K562 (cell line): Measurements from ENCODE around the gene ECM1. TPM values are rescaled to one million over a fixed set of nuclear protein-coding genes. Genes with fewer than 3 reads are reported as not detected.
A peak's percentile ranks its signal among the peaks of the same experiment; 100 is the strongest.

Experiments
- ASH1L ChIP-seq: fragments of 450-650 bp; IDR thresholded peaks from 2 replicates; pipeline ENCODE4 v1.6.1; 2018; ENCODE audit warnings: borderline replicate concordance, mild to moderate bottlenecking, low read depth; ENCODE audit not compliant: partially characterized antibody
- CBFA2T2 ChIP-seq: fragments of 450-650 bp; conservative IDR thresholded peaks from 2 replicates; pipeline ENCODE4 v1.6.1; 2017; ENCODE audit warnings: mild to moderate bottlenecking
- DNMT1 ChIP-seq: fragments of 450-650 bp; IDR thresholded peaks from 2 replicates; pipeline ENCODE4 v1.6.1; 2016; ENCODE audit warnings: antibody characterized with exemption, mild to moderate bottlenecking
- EP300 ChIP-seq: IDR thresholded peaks from 2 replicates; pipeline ENCODE4 v1.6.1; 2012; ENCODE audit warnings: low read length, improper control_type of control experiment
- HCFC1 ChIP-seq: IDR thresholded peaks from 2 replicates; pipeline ENCODE4 v1.6.1; 2012; ENCODE audit warnings: low read depth, low read length, improper control_type of control experiment
- MAZ ChIP-seq, 2 experiments: fragments of 450-650 bp in 1 of 2; sonication (generic) in 1 of 2; formaldehyde crosslinking; IDR thresholded peaks in 1 of 2; conservative IDR thresholded peaks in 1 of 2; 2 replicates each; pipeline versions ENCODE4 v1.4.0 to v1.5.0; 2020; ENCODE audit warnings: mild to moderate bottlenecking in 1 of 2, missing genetic modification reagents in 1 of 2
- NCOA2 ChIP-seq, 2 experiments: fragments of 450-650 bp; IDR thresholded peaks; 2 replicates each; pipeline ENCODE4 v1.6.1; 2018; ENCODE audit warnings: mild to moderate bottlenecking in 2 of 2, moderate library complexity in 1 of 2; ENCODE audit not compliant: partially characterized antibody in 2 of 2
- NEUROD1 ChIP-seq: fragments of 150-350 bp; IDR thresholded peaks from 2 replicates; pipeline ENCODE4 v1.6.1; 2014; ENCODE audit warnings: borderline replicate concordance, low read length, low read depth; ENCODE audit not compliant: partially characterized antibody
- PHF21A ChIP-seq: fragments of 450-650 bp; IDR thresholded peaks from 2 replicates; pipeline ENCODE4 v1.6.1; 2017; ENCODE audit warnings: low read depth, borderline replicate concordance
- POLR2G ChIP-seq: fragments of 200-400 bp; formaldehyde crosslinking; IDR thresholded peaks from 2 replicates; pipeline ENCODE4 v1.6.1; 2017; ENCODE audit warnings: low read depth, mild to moderate bottlenecking, antibody characterized with exemption, low read length, moderate library complexity
- POLR3A ChIP-seq: IDR thresholded peaks from 2 replicates; pipeline ENCODE4 v1.6.1; 2011; ENCODE audit warnings: borderline replicate concordance, mild to moderate bottlenecking, moderate library complexity; ENCODE audit not compliant: insufficient read length, insufficient read depth; ENCODE audit errors: extremely low read depth
- SP2 ChIP-seq: IDR thresholded peaks from 2 replicates; pipeline ENCODE4 v1.6.1; 2011; ENCODE audit warnings: mild to moderate bottlenecking, low read depth, low read length, moderate library complexity; ENCODE audit not compliant: poor library complexity, severe bottlenecking; ENCODE audit errors: extremely low read depth
- SRSF9 ChIP-seq: fragments of 200-400 bp; formaldehyde crosslinking; IDR thresholded peaks from 2 replicates; pipeline ENCODE4 v1.6.1; 2017; ENCODE audit warnings: low read depth, low read length, borderline replicate concordance
- USF2 ChIP-seq: sonication (generic); formaldehyde crosslinking; IDR thresholded peaks from 2 replicates; pipeline ENCODE4 v1.5.0; 2020; ENCODE audit warnings: missing genetic modification reagents
- ZBTB1 ChIP-seq: sonication (generic); formaldehyde crosslinking; IDR thresholded peaks from 2 replicates; pipeline ENCODE4 v1.8.1; 2023; ENCODE audit warnings: missing genetic modification reagents, low read depth, mild to moderate bottlenecking, borderline replicate concordance
- polyA plus RNA-seq, 8 experiments: library from polyadenylated mRNA; depleted of rRNA in 4 of 8; stranded (reverse) in 5 of 8; unstranded in 3 of 8; fragments of >200 nt; fragmentation: Nextera tagmentation in 2 of 8; fragmentation: Illumina TruSeq in 1 of 8; extraction: Ambion mirVana in 2 of 8; extraction: Trizol in 1 of 8; gene quantifications; 2 replicates each; pipeline versions ENCODE4 v1.2.1 to v1.2.3, GENCODE V29; 2011 to 2014; ENCODE audit warnings: inconsistent platforms in 1 of 8, missing spikeins in 1 of 8
- total RNA-seq, 7 experiments: library from RNA; depleted of rRNA in 6 of 7; stranded (reverse); fragments of >200 nt in 6 of 7; fragmentation: Illumina TruSeq in 2 of 7; extraction: Trizol in 2 of 7; gene quantifications; 2 replicates each; pipeline versions ENCODE4 v1.2.1 to v1.2.3, GENCODE V29; 2011 to 2021; ENCODE audit warnings: low replicate concordance in 1 of 7
- TF ChIP-seq, protein P1 (sequence below): fragments of 450-650 bp; formaldehyde crosslinking; conservative IDR thresholded peaks from 2 replicates; pipeline ENCODE4 v1.4.0; 2022; ENCODE audit warnings: mild to moderate bottlenecking, missing genetic modification characterization
- TF ChIP-seq, protein P2 (sequence below): fragments of 250-450 bp; sonication (Bioruptor Pico); IDR thresholded peaks from 2 replicates; pipeline ENCODE4 v1.4.0; 2020; ENCODE audit warnings: borderline replicate concordance
- TF ChIP-seq, protein P3 (sequence below): fragments of 450-650 bp; conservative IDR thresholded peaks from 2 replicates; pipeline ENCODE4 v1.6.1; 2016; ENCODE audit warnings: missing genetic modification characterization, low read depth, mild to moderate bottlenecking, missing compliant biosample characterization, moderate library complexity
- TF ChIP-seq, protein P4 (sequence below): fragments of 450-650 bp; IDR thresholded peaks from 2 replicates; pipeline ENCODE4 v1.6.1; 2016; ENCODE audit warnings: low read depth, mild to moderate bottlenecking, moderate library complexity

The ECM1 gene
- total and polyA plus RNA-seq, 9 of the 15 experiments (the other 6 are each of a cell fraction or from before 2014, with no cell fraction given), result 6.6 to 52.2 (median 12.8) TPM

GRCh38 chr1:150486966-150487762 is 20.7 kb upstream of the ECM1 start, which contains the start of gene TARS2 (continued):
- TF ChIP-seq HCFC1 (peak; percentile 86), ZBTB1 (CRISPR knock-in tag) (no peak), DNMT1 (no peak), NEUROD1 (peak; percentile 96), POLR2G (peak; percentile 73), EP300 (peak; percentile 61), POLR3A (no peak), ASH1L (peak; percentile 96), PHF21A (peak; percentile 72; the same call in 1 of the 2 replicates), USF2 (CRISPR knock-in tag) (no peak), SP2 (peak; percentile 86), SRSF9 (no peak), CBFA2T2 (no peak), MAZ (CRISPR knock-in tag; conservative IDR thresholded peaks at IDR 0.05 in 1 of 2, IDR thresholded peaks at IDR 0.05 in 1 of 2) (peak; percentile 60 to 88), NCOA2 (IDR thresholded peaks at IDR 0.05; ENCODE audit: partially characterized antibody in 2 of 2) (no peak)
- TF ChIP-seq, protein P1, sequence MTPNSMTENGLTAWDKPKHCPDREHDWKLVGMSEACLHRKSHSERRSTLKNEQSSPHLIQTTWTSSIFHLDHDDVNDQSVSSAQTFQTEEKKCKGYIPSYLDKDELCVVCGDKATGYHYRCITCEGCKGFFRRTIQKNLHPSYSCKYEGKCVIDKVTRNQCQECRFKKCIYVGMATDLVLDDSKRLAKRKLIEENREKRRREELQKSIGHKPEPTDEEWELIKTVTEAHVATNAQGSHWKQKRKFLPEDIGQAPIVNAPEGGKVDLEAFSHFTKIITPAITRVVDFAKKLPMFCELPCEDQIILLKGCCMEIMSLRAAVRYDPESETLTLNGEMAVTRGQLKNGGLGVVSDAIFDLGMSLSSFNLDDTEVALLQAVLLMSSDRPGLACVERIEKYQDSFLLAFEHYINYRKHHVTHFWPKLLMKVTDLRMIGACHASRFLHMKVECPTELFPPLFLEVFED (CRISPR knock-in tag), result no peak
- TF ChIP-seq, protein P2, sequence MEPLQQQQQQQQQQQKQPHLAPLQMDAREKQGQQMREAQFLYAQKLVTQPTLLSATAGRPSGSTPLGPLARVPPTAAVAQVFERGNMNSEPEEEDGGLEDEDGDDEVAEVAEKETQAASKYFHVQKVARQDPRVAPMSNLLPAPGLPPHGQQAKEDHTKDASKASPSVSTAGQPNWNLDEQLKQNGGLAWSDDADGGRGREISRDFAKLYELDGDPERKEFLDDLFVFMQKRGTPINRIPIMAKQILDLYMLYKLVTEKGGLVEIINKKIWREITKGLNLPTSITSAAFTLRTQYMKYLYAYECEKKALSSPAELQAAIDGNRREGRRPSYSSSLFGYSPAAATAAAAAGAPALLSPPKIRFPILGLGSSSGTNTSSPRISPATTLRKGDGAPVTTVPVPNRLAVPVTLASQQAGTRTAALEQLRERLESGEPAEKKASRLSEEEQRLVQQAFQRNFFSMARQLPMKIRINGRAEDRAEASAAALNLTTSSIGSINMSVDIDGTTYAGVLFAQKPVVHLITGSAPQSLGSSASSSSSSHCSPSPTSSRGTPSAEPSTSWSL (CRISPR knock-in tag), result no peak
- TF ChIP-seq, protein P3, sequence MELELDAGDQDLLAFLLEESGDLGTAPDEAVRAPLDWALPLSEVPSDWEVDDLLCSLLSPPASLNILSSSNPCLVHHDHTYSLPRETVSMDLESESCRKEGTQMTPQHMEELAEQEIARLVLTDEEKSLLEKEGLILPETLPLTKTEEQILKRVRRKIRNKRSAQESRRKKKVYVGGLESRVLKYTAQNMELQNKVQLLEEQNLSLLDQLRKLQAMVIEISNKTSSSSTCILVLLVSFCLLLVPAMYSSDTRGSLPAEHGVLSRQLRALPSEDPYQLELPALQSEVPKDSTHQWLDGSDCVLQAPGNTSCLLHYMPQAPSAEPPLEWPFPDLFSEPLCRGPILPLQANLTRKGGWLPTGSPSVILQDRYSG (tag), result no peak
- TF ChIP-seq, protein P4, sequence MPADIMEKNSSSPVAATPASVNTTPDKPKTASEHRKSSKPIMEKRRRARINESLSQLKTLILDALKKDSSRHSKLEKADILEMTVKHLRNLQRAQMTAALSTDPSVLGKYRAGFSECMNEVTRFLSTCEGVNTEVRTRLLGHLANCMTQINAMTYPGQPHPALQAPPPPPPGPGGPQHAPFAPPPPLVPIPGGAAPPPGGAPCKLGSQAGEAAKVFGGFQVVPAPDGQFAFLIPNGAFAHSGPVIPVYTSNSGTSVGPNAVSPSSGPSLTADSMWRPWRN, result 0 out of 2 replicates have a peak, but pooled peaks have one; percentile 44
